GM12878 (cell line): ENCODE measurements around the gene GALNT12. TPM values are rescaled to one million over a fixed set of nuclear protein-coding genes. Genes with fewer than 3 reads are reported as not detected.

ENCODE experiments used
- ATAC-seq: fragments of 200-7000 bp; cut with Tn5 transposase; 3 replicates; pipeline ENCODE4 v1.9.1; 2020; ENCODE audit warnings: mild to moderate bottlenecking, moderate library complexity
- BruUV-seq: library from RNA; stranded (reverse); fragments of 400-500 nt; replicated peaks from 2 replicates; lab custom pipeline; 2021; lab: Mats Ljungman, UMichigan
- CTCF ChIA-PET: fragments of 300-600 bp; sonication (Branson Sonifier 250); formaldehyde crosslinking; extraction: SDS; loops from one replicate; lab custom pipeline; 2021; ENCODE audit warnings: inconsistent platforms; lab: Yijun Ruan, JAX
- POLR2A ChIA-PET: fragments of 350-600 bp; formaldehyde crosslinking; extraction: SDS; loops from one replicate; lab custom pipeline; 2021; ENCODE audit warnings: inconsistent platforms; lab: Charles Lee
- RAD21 ChIA-PET: fragments of 300-600 bp; sonication (Branson Sonifier 250); formaldehyde crosslinking; loops from one replicate; lab custom pipeline; 2023; ENCODE audit warnings: antibody characterized with exemption; ENCODE audit not compliant: unreplicated experiment; lab: Charles Lee
- SMC1A ChIA-PET: fragments of 300-600 bp; sonication (Branson Sonifier 250); formaldehyde crosslinking; loops from one replicate; lab custom pipeline; 2023; ENCODE audit not compliant: unreplicated experiment, uncharacterized antibody; lab: Charles Lee
- DNase-seq: peaks from one replicate; pipeline ENCODE4 v3.0.0-alpha.2; 2011; ENCODE audit warnings: low read depth, low spot score
- FAIRE-seq: peaks from 3 replicates; lab custom pipeline; 2011; peaks lifted over from hg19 to GRCh38; lab: Jason Lieb, UNC
- H2AFZ ChIP-seq: 2 replicates; pipeline ENCODE4 v1.6.0; 2011; ENCODE audit warnings: low read depth, low read length, control low read depth; ENCODE audit not compliant: control insufficient read depth
- H3K27ac ChIP-seq: 2 replicates; pipeline ENCODE4 v1.5.1; 2011; ENCODE audit warnings: control low read depth; ENCODE audit not compliant: control insufficient read depth, insufficient read depth
- H3K27me3 ChIP-seq, 2 experiments: replicated peaks in 1 of 2; 2 replicates each; pipeline versions ENCODE4 v1.6.0 to v1.6.1; 2011; ENCODE audit warnings: low read length in 1 of 2; ENCODE audit not compliant: control insufficient read depth in 2 of 2, insufficient read depth in 2 of 2
- H3K36me3 ChIP-seq, 2 experiments: 2 replicates each; pipeline ENCODE4 v1.5.1; 2011; ENCODE audit warnings: low read length in 1 of 2; ENCODE audit not compliant: control insufficient read depth in 2 of 2, insufficient read depth in 2 of 2
- H3K4me1 ChIP-seq: 2 replicates; pipeline ENCODE4 v1.6.1; 2011; ENCODE audit warnings: mild to moderate bottlenecking, low read length, moderate library complexity, mixed read lengths; ENCODE audit not compliant: control insufficient read depth, insufficient read depth
- H3K4me2 ChIP-seq: 2 replicates; pipeline ENCODE4 v1.6.0; 2011; ENCODE audit warnings: control low read depth; ENCODE audit not compliant: control insufficient read depth, insufficient read depth
- H3K4me3 ChIP-seq: fragments of 200-600 bp; sonication (generic); 2 replicates; pipeline ENCODE4 v1.5.1; 2016
- H3K79me2 ChIP-seq: 2 replicates; pipeline ENCODE4 v1.6.0; 2011; ENCODE audit warnings: low read length; ENCODE audit not compliant: control insufficient read depth, insufficient read depth
- H3K9ac ChIP-seq: 2 replicates; pipeline ENCODE4 v1.8.0; 2011; ENCODE audit warnings: low read length, control low read depth, mixed read lengths; ENCODE audit not compliant: control insufficient read depth, insufficient read depth
- H3K9me3 ChIP-seq: replicated peaks from 3 replicates; pipeline ENCODE4 v1.5.1; 2011; ENCODE audit warnings: mild to moderate bottlenecking, low read length; ENCODE audit not compliant: control insufficient read depth, insufficient read depth
- H4K20me1 ChIP-seq: 2 replicates; pipeline ENCODE4 v1.6.0; 2011; ENCODE audit not compliant: control insufficient read depth, insufficient read depth
- IRF4 ChIP-seq: IDR thresholded peaks from 2 replicates; pipeline ENCODE4 v1.6.1; 2011; ENCODE audit warnings: low read depth, low read length
- SREBF1 ChIP-seq: IDR thresholded peaks from 2 replicates; pipeline ENCODE4 v1.6.1; 2012; ENCODE audit warnings: mild to moderate bottlenecking, low read length
- TCF7 ChIP-seq: IDR thresholded peaks from 2 replicates; pipeline ENCODE4 v1.6.1; 2014; ENCODE audit warnings: antibody characterized with exemption, borderline replicate concordance
- WGBS: methylation state at CpG from one replicate; pipeline ENCODE4 v1.1.6; 2016; ENCODE audit warnings: low lambda C conversion rate; ENCODE audit not compliant: insufficient replicate concordance, insufficient coverage; ENCODE audit errors: missing lambda C conversion rate; 5-methylcytosine and 5-hydroxymethylcytosine counted together
- in situ Hi-C: fragments of 300-500 bp; cut with MboI; formaldehyde crosslinking; loops from 9 replicates; pipeline ENCODE4 v1.14.3; 2018; ENCODE audit warnings: mixed read lengths
- intact Hi-C: fragments of 100-400 bp; cut with micrococcal nuclease; formaldehyde crosslinking; loops from one replicate; pipeline ENCODE4 v1.14.2; 2022; ENCODE audit not compliant: unreplicated experiment
- polyA plus RNA-seq, 11 experiments: library from polyadenylated mRNA; depleted of rRNA in 4 of 11; unstranded in 6 of 11; stranded (reverse) in 5 of 11; fragments of >200 nt; fragmentation: Nextera tagmentation in 4 of 11; fragmentation: Illumina TruSeq in 1 of 11; extraction: Ambion mirVana in 4 of 11; extraction: Trizol in 1 of 11; gene quantifications; 1 replicate in 1 of 11; 2 replicates in 10 of 11; pipeline versions ENCODE4 v1.2.1 to v1.2.3, GENCODE V29; 2011 to 2016; ENCODE audit warnings: inconsistent platforms in 2 of 11, missing spikeins in 2 of 11, low read depth in 1 of 11
- total RNA-seq, 4 experiments: library from RNA; depleted of rRNA in 3 of 4; stranded (reverse); fragments of >200 nt in 3 of 4; fragmentation: Illumina TruSeq in 1 of 4; extraction: Trizol in 1 of 4; gene quantifications; 2 replicates each; pipeline versions ENCODE4 v1.2.1 to v1.2.3, GENCODE V29; 2013 to 2021
- TF ChIP-seq, protein P1 (sequence below): IDR thresholded peaks from 2 replicates; pipeline ENCODE4 v1.6.1; 2011; ENCODE audit warnings: borderline replicate concordance, low read depth, mild to moderate bottlenecking, moderate library complexity, low read length; ENCODE audit not compliant: insufficient read depth, poor library complexity, severe bottlenecking
- TF ChIP-seq, protein P2 (sequence below): fragments of 450-650 bp; IDR thresholded peaks from 2 replicates; pipeline ENCODE4 v1.6.1; 2016; ENCODE audit warnings: mild to moderate bottlenecking
- TF ChIP-seq, protein P3 (sequence below): fragments of 450-650 bp; conservative IDR thresholded peaks from 2 replicates; pipeline ENCODE4 v1.6.1; 2017; ENCODE audit warnings: mild to moderate bottlenecking, moderate library complexity

The GALNT12 gene
- total and polyA plus RNA-seq, 10 of the 15 experiments (the other 5 are each of a cell fraction or from before 2014, with no cell fraction given) = 0.13 to 5.3 (median 3.2) TPM

DNA sequence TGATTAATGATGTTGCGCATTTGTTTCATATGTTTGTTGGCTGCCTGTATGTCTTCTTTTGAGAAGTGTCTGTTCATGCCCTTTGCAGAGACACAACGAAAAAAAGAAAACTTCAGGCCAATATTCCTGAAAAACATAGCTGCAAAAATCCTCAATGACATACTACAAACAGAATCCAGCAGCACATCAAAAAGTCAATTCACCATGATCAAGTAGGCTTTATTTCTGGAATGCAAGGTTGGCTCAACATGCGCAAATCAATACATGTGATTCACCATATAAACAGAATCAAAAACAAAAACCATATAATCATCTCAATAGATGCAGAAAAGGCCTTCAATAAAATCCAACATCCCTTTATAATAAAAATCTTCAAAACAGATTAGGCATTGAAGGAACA, 9.2 kb upstream of the GALNT12 start:
- Histone ChIP-seq H3K36me3 (no peaks in the 10 kb centered on the region), H3K4me1 (no peaks in the 10 kb centered on the region; the same call in 1 of the 2 replicates), H3K27ac (no peak overlapping the region), H4K20me1 (no peaks in the 10 kb centered on the region), H3K9me3 (peaks cover 2% of the 10 kb centered on the region; the same call in 2 of the 3 replicates), H2AFZ (no peak overlapping the region), H3K79me2 (no peaks in the 10 kb centered on the region), H3K27me3 (peaks cover 0 to 2% of the 10 kb centered on the region in 2 experiments; a peak in 2 of 4 replicates), H3K4me2 (no peak overlapping the region), H3K9ac (no peak overlapping the region), H3K4me3 (no peak overlapping the region)
- RAD21 ChIA-PET = no interaction called here
- TF ChIP-seq, protein P1, sequence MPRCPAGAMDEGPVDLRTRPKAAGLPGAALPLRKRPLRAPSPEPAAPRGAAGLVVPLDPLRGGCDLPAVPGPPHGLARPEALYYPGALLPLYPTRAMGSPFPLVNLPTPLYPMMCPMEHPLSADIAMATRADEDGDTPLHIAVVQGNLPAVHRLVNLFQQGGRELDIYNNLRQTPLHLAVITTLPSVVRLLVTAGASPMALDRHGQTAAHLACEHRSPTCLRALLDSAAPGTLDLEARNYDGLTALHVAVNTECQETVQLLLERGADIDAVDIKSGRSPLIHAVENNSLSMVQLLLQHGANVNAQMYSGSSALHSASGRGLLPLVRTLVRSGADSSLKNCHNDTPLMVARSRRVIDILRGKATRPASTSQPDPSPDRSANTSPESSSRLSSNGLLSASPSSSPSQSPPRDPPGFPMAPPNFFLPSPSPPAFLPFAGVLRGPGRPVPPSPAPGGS = no peak
- TF ChIP-seq, protein P2, sequence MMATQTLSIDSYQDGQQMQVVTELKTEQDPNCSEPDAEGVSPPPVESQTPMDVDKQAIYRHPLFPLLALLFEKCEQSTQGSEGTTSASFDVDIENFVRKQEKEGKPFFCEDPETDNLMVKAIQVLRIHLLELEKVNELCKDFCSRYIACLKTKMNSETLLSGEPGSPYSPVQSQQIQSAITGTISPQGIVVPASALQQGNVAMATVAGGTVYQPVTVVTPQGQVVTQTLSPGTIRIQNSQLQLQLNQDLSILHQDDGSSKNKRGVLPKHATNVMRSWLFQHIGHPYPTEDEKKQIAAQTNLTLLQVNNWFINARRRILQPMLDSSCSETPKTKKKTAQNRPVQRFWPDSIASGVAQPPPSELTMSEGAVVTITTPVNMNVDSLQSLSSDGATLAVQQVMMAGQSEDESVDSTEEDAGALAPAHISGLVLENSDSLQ = no peak
- TF ChIP-seq IRF4 = no peak
- TF ChIP-seq TCF7 = no peak
- no peak for TF ChIP-seq SREBF1
- TF ChIP-seq, protein P3, sequence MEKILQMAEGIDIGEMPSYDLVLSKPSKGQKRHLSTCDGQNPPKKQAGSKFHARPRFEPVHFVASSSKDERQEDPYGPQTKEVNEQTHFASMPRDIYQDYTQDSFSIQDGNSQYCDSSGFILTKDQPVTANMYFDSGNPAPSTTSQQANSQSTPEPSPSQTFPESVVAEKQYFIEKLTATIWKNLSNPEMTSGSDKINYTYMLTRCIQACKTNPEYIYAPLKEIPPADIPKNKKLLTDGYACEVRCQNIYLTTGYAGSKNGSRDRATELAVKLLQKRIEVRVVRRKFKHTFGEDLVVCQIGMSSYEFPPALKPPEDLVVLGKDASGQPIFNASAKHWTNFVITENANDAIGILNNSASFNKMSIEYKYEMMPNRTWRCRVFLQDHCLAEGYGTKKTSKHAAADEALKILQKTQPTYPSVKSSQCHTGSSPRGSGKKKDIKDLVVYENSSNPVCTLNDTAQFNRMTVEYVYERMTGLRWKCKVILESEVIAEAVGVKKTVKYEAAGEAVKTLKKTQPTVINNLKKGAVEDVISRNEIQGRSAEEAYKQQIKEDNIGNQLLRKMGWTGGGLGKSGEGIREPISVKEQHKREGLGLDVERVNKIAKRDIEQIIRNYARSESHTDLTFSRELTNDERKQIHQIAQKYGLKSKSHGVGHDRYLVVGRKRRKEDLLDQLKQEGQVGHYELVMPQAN = no peak
- 67% methylated on average over 3 of the region's 3 CpGs for WGBS
- DNase-seq (no peak), ATAC-seq (no peak), FAIRE-seq (no peak)
- SMC1A ChIA-PET = interaction anchor here (1.3 kb wide), 1 partner anchor 8 kb away, joined by 3 read pairs; no protein-coding TSS in a partner anchor
- intact Hi-C loops = no loop called here
- in situ Hi-C loops = loop anchor here (25.0 kb wide), 1 partner anchor 736 kb away; the partner anchor contains the start of gene NANS
- POLR2A ChIA-PET = no interaction called here
- BruUV-seq = no TSS peak
- CTCF ChIA-PET = interaction anchor here (1.1 kb wide), 1 partner anchor 40 kb away, joined by 3 read pairs; no protein-coding TSS in a partner anchor
